Activated CD4-positive, alpha-beta memory T cell treated with anti-CD3 and anti-CD28 coated beads for 36 hours (primary cell): Measurements from ENCODE around the gene BRSK2. TPM values are rescaled to one million over a fixed set of nuclear protein-coding genes. Genes with fewer than 3 reads are reported as not detected.
"Not testable (repeated sequence)": the region's sequence is repeated elsewhere in the genome, so short reads cannot be mapped to it uniquely, and the experiment has no call there.

Source experiments
- CTCF ChIA-PET: fragments of 350-600 bp; sonication (Branson Sonifier 250); formaldehyde crosslinking; loops from one replicate; lab custom pipeline; 2021; ENCODE audit warnings: antibody characterized with exemption, inconsistent platforms; lab: Charles Lee
- POLR2A ChIA-PET: fragments of 350-600 bp; sonication (Branson Sonifier 250); formaldehyde crosslinking; loops from one replicate; lab custom pipeline; 2021; ENCODE audit warnings: antibody characterized with exemption; lab: Charles Lee
- DNase-seq: peaks from one replicate; pipeline ENCODE4 v3.0.0-alpha.2; 2020
- H3K27ac Mint-ChIP-seq: one replicate; pipeline ENCODE4 v1.8.0; 2021; ENCODE audit warnings: mixed read lengths
- H3K27me3 Mint-ChIP-seq: one replicate; pipeline ENCODE4 v1.8.0; 2021; ENCODE audit warnings: mixed read lengths
- H3K36me3 Mint-ChIP-seq: one replicate; pipeline ENCODE4 v1.8.0; 2021; ENCODE audit warnings: mixed read lengths
- H3K4me1 Mint-ChIP-seq: one replicate; pipeline ENCODE4 v1.8.0; 2021; ENCODE audit warnings: low read depth, mixed read lengths
- H3K4me3 Mint-ChIP-seq: one replicate; pipeline ENCODE4 v1.8.0; 2021; ENCODE audit warnings: mild to moderate bottlenecking, mixed read lengths
- H3K9me3 Mint-ChIP-seq: one replicate; pipeline ENCODE4 v1.8.0; 2021; ENCODE audit warnings: mixed read lengths
- intact Hi-C: fragments of 100-400 bp; cut with micrococcal nuclease; formaldehyde crosslinking; loops from one replicate; pipeline ENCODE4 v1.15.1; 2023
- total RNA-seq, 2 experiments: library from RNA; stranded (reverse); gene quantifications; one replicate each; pipeline ENCODE4 v1.2.3, GENCODE V29; 2021

The BRSK2 gene
- total RNA-seq, 2 experiments from 2014 or later: 0.46 to 0.64 TPM

GRCh38 chr11:1402355-1403077 is 12.8 kb downstream of the BRSK2 start:
- ChIA-PET CTCF (no interaction called here), POLR2A (no interaction called here)
- intact Hi-C loops: no loop called here
- DNase-seq: no peak
- Mint-ChIP-seq H3K27me3 (peaks cover 4% of the 10 kb centered on the region), H3K4me3 (no peak overlapping the region), H3K4me1 (no peaks in the 10 kb centered on the region), H3K36me3 (no peaks in the 10 kb centered on the region), H3K9me3 (no peaks in the 10 kb centered on the region), H3K27ac (no peak overlapping the region)

- H3K4me1 Mint-ChIP-seq: no peaks in the 10 kb centered on the region
- H3K27ac Mint-ChIP-seq: no peak overlapping the region
- intact Hi-C loops: no loop called here
- ChIA-PET POLR2A (no interaction called here), CTCF (no interaction called here)
- H3K9me3 Mint-ChIP-seq: no peaks in the 10 kb centered on the region
- DNase-seq: no peak
- no peaks in the 10 kb centered on the region for H3K36me3 Mint-ChIP-seq
- no peak overlapping the region for H3K4me3 Mint-ChIP-seq
- peaks cover 4% of the 10 kb centered on the region for H3K27me3 Mint-ChIP-seq
These were observed 13.4 kb downstream of the BRSK2 start for GRCh38 chr11:1403078-1403620.

- POLR2A ChIA-PET: no interaction called here
- Mint-ChIP-seq H3K9me3 (no peaks in the 10 kb centered on the region), H3K27me3 (peaks cover 4% of the 10 kb centered on the region), H3K4me1 (no peaks in the 10 kb centered on the region), H3K36me3 (no peaks in the 10 kb centered on the region), H3K4me3 (no peak overlapping the region), H3K27ac (no peak overlapping the region)
- CTCF ChIA-PET: no interaction called here
- intact Hi-C loops: no loop called here
- no peak for DNase-seq
These were observed 14.2 kb downstream of the BRSK2 start for GRCh38 chr11:1403721-1404460.

GRCh38 chr11:1404461-1405185 is 14.9 kb downstream of the BRSK2 start:
- DNase-seq: no peak
- intact Hi-C loops: no loop called here
- Mint-ChIP-seq H3K4me1 (no peaks in the 10 kb centered on the region), H3K27me3 (peaks cover 4% of the 10 kb centered on the region), H3K27ac (no peak overlapping the region), H3K9me3 (no peaks in the 10 kb centered on the region), H3K36me3 (no peaks in the 10 kb centered on the region), H3K4me3 (no peak overlapping the region)
- POLR2A ChIA-PET: no interaction called here
- CTCF ChIA-PET: no interaction called here

GRCh38 chr11:1405186-1406020 is 15.7 kb downstream of the BRSK2 start:
- Mint-ChIP-seq H3K36me3 (no peaks in the 10 kb centered on the region), H3K27me3 (peaks cover 4% of the 10 kb centered on the region), H3K9me3 (no peaks in the 10 kb centered on the region), H3K4me1 (no peaks in the 10 kb centered on the region), H3K4me3 (no peak overlapping the region), H3K27ac (no peak overlapping the region)
- intact Hi-C loops: no loop called here
- ChIA-PET CTCF (no interaction called here), POLR2A (no interaction called here)
- DNase-seq: no peak

GRCh38 chr11:1406571-1407485 is 17.1 kb downstream of the BRSK2 start:
- POLR2A ChIA-PET: no interaction called here

GRCh38 chr11:1407668-1408067 is 17.9 kb downstream of the BRSK2 start:
- H3K4me1 Mint-ChIP-seq: no peaks in the 10 kb centered on the region
- ChIA-PET CTCF (no interaction called here), POLR2A (no interaction called here)
- no peaks in the 10 kb centered on the region for H3K9me3 Mint-ChIP-seq
- DNase-seq: no peak
- no peak overlapping the region for H3K27ac Mint-ChIP-seq
- no peaks in the 10 kb centered on the region for H3K36me3 Mint-ChIP-seq
- H3K27me3 Mint-ChIP-seq: no peaks in the 10 kb centered on the region
- H3K4me3 Mint-ChIP-seq: no peak overlapping the region
- intact Hi-C loops: no loop called here

More at GRCh38 chr11:1406571-1407485, 17.1 kb downstream of the BRSK2 start:
- no peak for DNase-seq
- intact Hi-C loops: no loop called here
- Mint-ChIP-seq H3K27ac (no peak overlapping the region), H3K27me3 (no peaks in the 10 kb centered on the region), H3K4me3 (no peak overlapping the region), H3K4me1 (no peaks in the 10 kb centered on the region), H3K36me3 (no peaks in the 10 kb centered on the region), H3K9me3 (no peaks in the 10 kb centered on the region)
- CTCF ChIA-PET: no interaction called here

- Mint-ChIP-seq H3K36me3 (no peaks in the 10 kb centered on the region), H3K27ac (no peak overlapping the region), H3K4me1 (no peaks in the 10 kb centered on the region), H3K4me3 (no peak overlapping the region), H3K9me3 (no peaks in the 10 kb centered on the region), H3K27me3 (no peaks in the 10 kb centered on the region)
- DNase-seq: no peak
- intact Hi-C loops: no loop called here
- POLR2A ChIA-PET: no interaction called here
- CTCF ChIA-PET: no interaction called here
These were observed 18.6 kb downstream of the BRSK2 start for GRCh38 chr11:1408346-1408745.

- Mint-ChIP-seq H3K4me1 (no peaks in the 10 kb centered on the region), H3K36me3 (no peaks in the 10 kb centered on the region), H3K27me3 (no peaks in the 10 kb centered on the region), H3K4me3 (no peak overlapping the region), H3K27ac (no peak overlapping the region), H3K9me3 (no peaks in the 10 kb centered on the region)
- no peak for DNase-seq
- intact Hi-C loops: no loop called here
- POLR2A ChIA-PET: no interaction called here
- CTCF ChIA-PET: no interaction called here
These were observed 19.5 kb downstream of the BRSK2 start for GRCh38 chr11:1409108-1409851.

GRCh38 chr11:1409852-1410125 is 20.1 kb downstream of the BRSK2 start:
- H3K4me3 Mint-ChIP-seq, H3K4me1 Mint-ChIP-seq, POLR2A ChIA-PET, H3K27ac Mint-ChIP-seq, CTCF ChIA-PET, DNase-seq, H3K36me3 Mint-ChIP-seq, intact Hi-C loops, H3K27me3 Mint-ChIP-seq, H3K9me3 Mint-ChIP-seq: not testable (repeated sequence)
